RWPE1 (cell line): Measurements from ENCODE around the gene TNFSF11.
A peak's percentile ranks its signal among the peaks of the same experiment; 100 is the strongest.

ENCODE experiments used
- CTCF ChIA-PET: fragments of 350-600 bp; sonication (Branson Sonifier 250); formaldehyde crosslinking; extraction: SDS; loops from one replicate; lab custom pipeline; 2021; lab: Yijun Ruan, JAX
- POLR2A ChIA-PET: fragments of 400-600 bp; formaldehyde crosslinking; extraction: SDS; loops from one replicate; lab custom pipeline; 2020; ENCODE audit warnings: antibody characterized with exemption; ENCODE audit not compliant: low non-redundant PET; lab: Yijun Ruan, JAX
- DNase-seq: peaks from one replicate; pipeline ENCODE4 v3.0.0; 2012; ENCODE audit warnings: low spot score
- H3K27ac ChIP-seq: fragments of 450-650 bp; 2 replicates; pipeline ENCODE4 v1.5.1; 2017
- CTCF ChIP-seq: fragments of 450-650 bp; conservative IDR thresholded peaks from 2 replicates; pipeline ENCODE4 v1.5.1; 2017; ENCODE audit warnings: low read depth, mild to moderate bottlenecking

TNFSF11 gene

GRCh38 chr13:42592915-42593900 is 19.3 kb downstream of the TNFSF11 start:
- no peak for DNase-seq
- ChIA-PET CTCF (interaction anchor here (0.7 kb wide), 1 partner anchor 259 kb away, joined by 4 read pairs; no protein-coding TSS in a partner anchor), POLR2A (no interaction called here)
- no peak overlapping the region for H3K27ac ChIP-seq
- no peak for TF ChIP-seq CTCF

GRCh38 chr13:42594481-42595252 is 20.7 kb downstream of the TNFSF11 start:
- H3K27ac ChIP-seq = no peak overlapping the region
- ChIA-PET CTCF (interaction anchor here (0.6 to 0.7 kb wide), 7 partner anchors 11 to 1788 kb away, joined by 3 to 4 read pairs (median 3); no protein-coding TSS in a partner anchor), POLR2A (no interaction called here)
- DNase-seq = peak; percentile 71
- TF ChIP-seq CTCF = peak; percentile 81

GRCh38 chr13:42595253-42595571 is 21.3 kb downstream of the TNFSF11 start:
- DNase-seq = no peak
- ChIA-PET POLR2A (no interaction called here), CTCF (interaction anchor here (0.6 to 0.7 kb wide), 4 partner anchors 215 to 377 kb away, joined by 3 read pairs; no protein-coding TSS in a partner anchor)
- no peak overlapping the region for H3K27ac ChIP-seq
- peak; percentile 62 for TF ChIP-seq CTCF

GRCh38 chr13:42597505-42597904 is 23.6 kb downstream of the TNFSF11 start:
- CTCF ChIA-PET = interaction anchor here (0.5 kb wide), 1 partner anchor 118 kb away, joined by 4 read pairs; no protein-coding TSS in a partner anchor
- POLR2A ChIA-PET = no interaction called here
- no peak for DNase-seq
- H3K27ac ChIP-seq = no peak overlapping the region
- TF ChIP-seq CTCF = no peak

- DNase-seq = no peak
- ChIA-PET CTCF (no interaction called here), POLR2A (no interaction called here)
- TF ChIP-seq CTCF = no peak
- H3K27ac ChIP-seq = no peak overlapping the region
Measured at GRCh38 chr13:42600943-42601342, 27.0 kb downstream of the TNFSF11 start.

- no peak for DNase-seq
- no peak for TF ChIP-seq CTCF
- ChIA-PET CTCF (no interaction called here), POLR2A (no interaction called here)
- no peak overlapping the region for H3K27ac ChIP-seq
Measured at GRCh38 chr13:42602906-42603305, 29.0 kb downstream of the TNFSF11 start.
